HAP-1 (cell line): Measurements from ENCODE around the gene CTBP2.
"Not testable (repeated sequence)": the region's sequence is repeated elsewhere in the genome, so short reads cannot be mapped to it uniquely, and the experiment has no call there.

Experiments used
- DNase-seq, 2 experiments: peaks; one replicate each; pipeline ENCODE4 v3.0.0-alpha.2; 2016 to 2020; ENCODE audit warnings: low spot score in 2 of 2
- H3K27me3 ChIP-seq: fragments of 250-450 bp; sonication (Bioruptor Pico); 2 replicates; pipeline ENCODE4 v1.5.1; 2020; ENCODE audit warnings: low read depth, mild to moderate bottlenecking, moderate library complexity
- H3K36me3 ChIP-seq: fragments of 250-450 bp; sonication (Bioruptor Pico); replicated peaks from 2 replicates; pipeline ENCODE4 v1.5.1; 2020; ENCODE audit warnings: mild to moderate bottlenecking
- H3K4me1 ChIP-seq: fragments of 250-450 bp; sonication (Bioruptor Pico); 2 replicates; pipeline ENCODE4 v1.5.1; 2020; ENCODE audit warnings: mild to moderate bottlenecking
- H3K4me3 ChIP-seq: fragments of 250-450 bp; sonication (Bioruptor Pico); 2 replicates; pipeline ENCODE4 v1.5.1; 2020; ENCODE audit warnings: mild to moderate bottlenecking, moderate library complexity
- H3K9me3 ChIP-seq: fragments of 250-450 bp; sonication (Bioruptor Pico); 2 replicates; pipeline ENCODE4 v1.5.1; 2020; ENCODE audit warnings: mild to moderate bottlenecking, moderate library complexity
- in situ Hi-C: fragments of 300-500 bp; cut with MboI; formaldehyde crosslinking; loops from 3 replicates; pipeline ENCODE4 v1.14.3; 2020; ENCODE audit warnings: low sequenced_read_pairs, inconsistent platforms, mixed read lengths

Gene CTBP2

DNA sequence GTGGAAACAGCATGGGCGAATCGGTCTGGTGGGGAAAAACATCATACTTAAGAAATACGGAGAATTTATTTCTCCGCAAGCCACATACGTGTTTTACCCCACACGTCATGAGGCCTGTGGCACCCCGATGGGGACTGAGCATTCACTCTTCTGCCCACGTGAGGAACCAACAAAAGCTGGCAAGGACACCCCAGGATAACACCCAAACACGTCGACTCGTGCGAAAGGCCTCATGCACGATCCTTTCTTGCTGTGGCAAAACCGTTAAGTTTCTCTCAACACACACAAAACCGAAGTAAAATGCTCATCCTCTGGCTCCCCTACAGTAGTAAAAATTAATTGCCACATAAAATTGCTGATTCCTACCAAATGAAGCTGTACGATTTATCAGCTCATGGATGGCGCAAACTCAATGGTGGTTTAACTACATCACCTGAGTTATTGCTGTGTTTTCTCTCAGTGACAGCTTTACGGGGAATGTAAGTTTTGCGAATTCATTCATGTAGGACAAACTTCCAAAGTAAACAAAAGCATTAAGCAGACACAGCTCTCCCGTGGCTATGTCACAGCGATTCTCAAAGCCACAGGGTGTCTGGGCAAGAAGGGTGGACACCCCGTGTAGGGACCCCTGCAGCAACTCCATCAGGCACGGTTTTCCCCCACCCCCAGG is 97.0 kb downstream of the CTBP2 start:
- in situ Hi-C loops: no loop called here
- Histone ChIP-seq H3K4me1 (peaks cover 3% of the 10 kb centered on the region; the same call in 1 of the 2 replicates), H3K36me3 (peaks cover 2% of the 10 kb centered on the region), H3K27me3 (no peaks in the 10 kb centered on the region), H3K9me3 (no peaks in the 10 kb centered on the region), H3K4me3 (no peak overlapping the region)
- no peak for DNase-seq

GRCh38 chr10:125062914-125063230 is 97.5 kb downstream of the CTBP2 start:
- H3K27me3 ChIP-seq: no peaks in the 10 kb centered on the region
- H3K36me3 ChIP-seq: peaks cover 2% of the 10 kb centered on the region
- peaks cover 6% of the 10 kb centered on the region for H3K4me1 ChIP-seq
- in situ Hi-C loops: no loop called here
- H3K4me3 ChIP-seq: no peak overlapping the region
- DNase-seq: no peak
- H3K9me3 ChIP-seq: no peaks in the 10 kb centered on the region

GRCh38 chr10:125062227-125062913 is 98.0 kb downstream of the CTBP2 start:
- DNase-seq: no peak
- no peaks in the 10 kb centered on the region for H3K9me3 ChIP-seq
- H3K4me3 ChIP-seq: no peak overlapping the region
- H3K27me3 ChIP-seq: no peaks in the 10 kb centered on the region
- in situ Hi-C loops: no loop called here
- H3K36me3 ChIP-seq: peaks cover 2% of the 10 kb centered on the region
- peaks cover 11% of the 10 kb centered on the region for H3K4me1 ChIP-seq

DNA sequence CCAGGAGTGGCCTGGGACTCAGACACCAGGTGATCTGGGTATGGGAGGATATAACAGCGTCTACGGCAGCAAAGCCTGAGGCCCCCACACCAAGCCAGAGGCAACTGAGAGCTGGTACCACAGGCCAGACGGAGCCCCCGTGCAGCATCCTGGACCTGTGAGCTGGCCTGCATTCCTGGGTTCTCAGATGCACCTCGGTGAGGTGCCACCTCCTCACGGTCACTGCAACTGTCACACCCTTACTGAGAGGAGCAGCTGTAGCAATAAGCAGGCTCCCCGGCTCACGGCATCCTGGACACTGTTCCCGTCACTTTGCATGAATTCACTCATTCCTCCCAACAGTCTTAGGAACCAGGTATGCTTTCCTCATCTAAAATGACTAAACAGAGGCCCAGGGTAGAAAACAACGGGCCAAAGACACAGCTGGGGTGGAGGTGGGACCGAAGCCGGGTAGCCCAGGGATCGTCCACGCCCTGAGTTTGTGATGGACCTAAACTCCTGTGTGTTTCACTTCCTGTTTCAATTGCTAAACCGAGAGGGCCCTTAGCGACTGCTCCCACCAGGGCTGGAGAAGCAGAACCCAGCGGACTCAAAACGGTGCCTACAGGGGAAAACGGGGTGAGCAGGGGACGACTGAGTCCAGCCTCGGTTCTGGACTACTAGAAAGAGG is 98.7 kb downstream of the CTBP2 start:
- H3K4me3 ChIP-seq: no peak overlapping the region
- H3K36me3 ChIP-seq: peaks cover 4% of the 10 kb centered on the region
- in situ Hi-C loops: no loop called here
- H3K9me3 ChIP-seq: no peaks in the 10 kb centered on the region
- H3K27me3 ChIP-seq: no peaks in the 10 kb centered on the region
- peaks cover 18% of the 10 kb centered on the region for H3K4me1 ChIP-seq
- DNase-seq: no peak

DNA sequence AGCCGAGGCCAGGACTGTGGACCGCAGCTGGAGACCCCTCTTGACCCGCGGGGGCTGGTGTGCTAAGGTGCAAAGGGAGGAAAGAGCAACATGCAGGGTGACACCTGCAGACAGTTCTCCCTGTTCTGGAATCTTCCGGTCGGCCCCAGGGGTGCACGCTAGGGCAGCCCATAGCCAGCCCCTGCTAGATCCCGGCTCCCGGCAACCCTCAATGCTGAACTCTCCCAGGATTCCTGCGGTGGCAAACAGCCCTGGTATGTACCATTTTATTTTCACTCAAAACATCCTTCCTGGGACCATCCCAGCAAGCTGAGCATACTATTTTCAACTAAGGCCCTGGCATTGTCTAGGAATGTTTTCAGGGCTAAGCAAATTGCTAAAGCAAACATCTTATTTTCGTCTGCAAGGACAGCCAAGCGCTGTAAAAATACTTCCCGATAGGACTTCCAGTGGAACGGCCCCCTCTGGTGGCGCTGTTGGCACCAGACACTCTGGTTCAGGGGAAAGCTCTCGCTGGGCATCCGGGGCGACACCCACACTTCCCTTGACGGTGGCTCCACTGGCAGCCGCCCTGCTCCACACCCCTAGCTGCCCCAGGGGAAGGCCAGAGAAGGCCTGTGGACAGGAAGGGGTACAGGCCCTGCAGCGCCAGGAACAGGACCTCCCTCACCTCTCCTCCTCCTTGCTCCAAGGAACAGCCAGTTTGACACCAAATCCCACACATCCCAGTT is 99.4 kb downstream of the CTBP2 start:
- Histone ChIP-seq H3K36me3 (peaks cover 8% of the 10 kb centered on the region), H3K9me3 (no peaks in the 10 kb centered on the region), H3K27me3 (no peaks in the 10 kb centered on the region), H3K4me3 (no peak overlapping the region), H3K4me1 (peaks cover 19% of the 10 kb centered on the region)
- peak; percentile 43 to 81 for DNase-seq
- in situ Hi-C loops: no loop called here

DNA sequence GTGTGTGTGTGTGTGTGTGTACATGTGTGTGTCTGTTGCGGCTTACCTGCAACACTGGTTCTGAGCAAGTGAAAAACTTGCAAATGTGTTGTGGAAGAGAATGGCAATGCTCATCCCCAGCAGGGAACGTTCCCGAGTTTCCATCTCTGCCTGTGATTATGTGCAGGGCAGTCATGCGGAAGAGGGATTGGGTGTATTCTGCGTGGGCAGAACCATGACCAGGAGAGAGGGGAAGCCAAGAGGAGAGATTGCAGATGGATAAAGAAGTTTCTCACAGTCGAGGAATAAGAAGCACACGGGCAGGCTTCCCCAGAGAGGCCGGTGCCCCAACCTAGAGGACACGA is 99.9 kb downstream of the CTBP2 start:
- Histone ChIP-seq H3K27me3 (no peaks in the 10 kb centered on the region), H3K4me1 (peaks cover 19% of the 10 kb centered on the region), H3K36me3 (peaks cover 8% of the 10 kb centered on the region), H3K4me3 (no peak overlapping the region), H3K9me3 (no peaks in the 10 kb centered on the region)
- in situ Hi-C loops: no loop called here
- no peak for DNase-seq

- DNase-seq: no peak
- H3K9me3 ChIP-seq: no peaks in the 10 kb centered on the region
- in situ Hi-C loops: no loop called here
- no peak overlapping the region for H3K4me3 ChIP-seq
- H3K36me3 ChIP-seq: peaks cover 8% of the 10 kb centered on the region
- H3K27me3 ChIP-seq: no peaks in the 10 kb centered on the region
- H3K4me1 ChIP-seq: peaks cover 19% of the 10 kb centered on the region
These were observed 100.3 kb downstream of the CTBP2 start for GRCh38 chr10:125060026-125060425.

DNA sequence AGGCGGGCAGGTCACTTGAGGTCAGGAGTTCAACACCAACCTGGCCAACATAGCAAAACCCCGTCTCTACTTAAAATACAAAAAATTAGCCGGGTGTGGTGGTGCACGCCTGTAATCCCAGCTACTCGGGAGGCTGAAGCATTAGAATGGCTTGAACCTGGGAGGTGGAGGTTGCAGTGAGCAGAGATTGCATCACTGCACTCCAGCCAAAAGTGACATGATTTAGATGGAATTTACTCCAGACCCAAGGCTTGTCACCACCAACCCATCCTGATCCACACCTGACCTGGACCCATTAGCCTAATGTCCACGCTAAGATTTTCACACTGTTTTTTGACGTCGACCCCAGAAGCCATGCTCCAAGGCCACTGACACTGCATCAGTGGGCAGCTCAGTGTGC is 101.0 kb downstream of the CTBP2 start:
- H3K36me3 ChIP-seq, DNase-seq, H3K9me3 ChIP-seq, H3K27me3 ChIP-seq, in situ Hi-C loops, H3K4me3 ChIP-seq: not testable (repeated sequence)
- peaks cover 19% of the 10 kb centered on the region for H3K4me1 ChIP-seq

DNA sequence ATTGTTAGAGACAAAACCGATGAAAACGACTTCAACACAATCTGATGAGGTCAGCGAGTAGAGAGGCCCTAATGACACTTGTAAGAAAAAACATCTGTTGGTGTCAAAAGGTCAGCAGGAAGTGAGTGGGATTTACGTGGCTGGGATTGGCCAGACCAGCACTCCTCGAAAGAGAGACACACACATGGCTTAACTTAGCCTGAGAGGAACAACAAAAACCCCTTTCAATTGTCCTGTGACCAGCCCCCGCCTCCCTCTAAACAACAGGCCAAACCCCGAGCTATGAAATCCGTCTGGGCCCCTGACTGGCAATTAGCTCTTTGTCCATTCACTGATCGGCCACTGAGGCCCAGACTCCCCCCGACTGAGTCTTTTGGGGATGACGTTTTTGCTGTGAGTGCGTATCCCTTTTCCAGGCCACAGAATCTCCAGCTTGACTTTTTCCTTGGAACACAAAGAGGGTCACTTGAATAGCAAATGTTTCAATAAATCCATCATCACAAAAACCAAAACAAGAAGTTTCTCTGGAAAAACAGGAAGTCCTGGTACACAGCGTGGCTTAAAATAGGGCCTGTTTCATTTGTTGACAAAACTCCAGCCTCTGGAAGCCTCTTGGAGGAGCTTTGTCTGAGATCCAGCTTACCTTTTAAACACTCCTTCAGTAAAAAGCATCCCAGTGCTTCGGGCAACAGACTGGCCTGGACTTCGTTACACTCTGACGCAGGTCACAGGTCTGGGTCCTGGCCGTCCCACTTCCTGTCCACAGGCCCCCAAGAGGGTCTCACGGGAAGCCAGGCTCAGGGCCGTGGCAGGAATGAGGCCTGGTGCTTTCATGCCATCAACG is 103.0 kb downstream of the CTBP2 start:
- H3K27me3 ChIP-seq: no peaks in the 10 kb centered on the region
- H3K36me3 ChIP-seq: peaks cover 8% of the 10 kb centered on the region
- DNase-seq: peak; percentile 47 to 72
- no peak overlapping the region for H3K4me3 ChIP-seq
- in situ Hi-C loops: no loop called here
- peaks cover 16% of the 10 kb centered on the region for H3K4me1 ChIP-seq
- no peaks in the 10 kb centered on the region for H3K9me3 ChIP-seq

GRCh38 chr10:125056161-125057132 is 103.9 kb downstream of the CTBP2 start:
- Histone ChIP-seq H3K4me3 (no peak overlapping the region), H3K36me3 (peaks cover 8% of the 10 kb centered on the region), H3K9me3 (no peaks in the 10 kb centered on the region), H3K4me1 (peaks cover 16% of the 10 kb centered on the region), H3K27me3 (no peaks in the 10 kb centered on the region)
- no peak for DNase-seq
- in situ Hi-C loops: no loop called here

GRCh38 chr10:125055446-125055845 is 104.9 kb downstream of the CTBP2 start:
- in situ Hi-C loops: no loop called here
- peaks cover 16% of the 10 kb centered on the region for H3K4me1 ChIP-seq
- peaks cover 6% of the 10 kb centered on the region for H3K36me3 ChIP-seq
- DNase-seq: no peak
- H3K27me3 ChIP-seq: no peaks in the 10 kb centered on the region
- H3K9me3 ChIP-seq: no peaks in the 10 kb centered on the region
- no peak overlapping the region for H3K4me3 ChIP-seq

GRCh38 chr10:125054669-125055268 is 105.6 kb downstream of the CTBP2 start:
- in situ Hi-C loops: no loop called here
- Histone ChIP-seq H3K4me1 (peaks cover 16% of the 10 kb centered on the region), H3K9me3 (no peaks in the 10 kb centered on the region), H3K4me3 (no peak overlapping the region), H3K27me3 (no peaks in the 10 kb centered on the region), H3K36me3 (peaks cover 6% of the 10 kb centered on the region)
- DNase-seq: no peak
